ENCODE measurements around the gene FYTTD1.

Gene FYTTD1

DNA sequence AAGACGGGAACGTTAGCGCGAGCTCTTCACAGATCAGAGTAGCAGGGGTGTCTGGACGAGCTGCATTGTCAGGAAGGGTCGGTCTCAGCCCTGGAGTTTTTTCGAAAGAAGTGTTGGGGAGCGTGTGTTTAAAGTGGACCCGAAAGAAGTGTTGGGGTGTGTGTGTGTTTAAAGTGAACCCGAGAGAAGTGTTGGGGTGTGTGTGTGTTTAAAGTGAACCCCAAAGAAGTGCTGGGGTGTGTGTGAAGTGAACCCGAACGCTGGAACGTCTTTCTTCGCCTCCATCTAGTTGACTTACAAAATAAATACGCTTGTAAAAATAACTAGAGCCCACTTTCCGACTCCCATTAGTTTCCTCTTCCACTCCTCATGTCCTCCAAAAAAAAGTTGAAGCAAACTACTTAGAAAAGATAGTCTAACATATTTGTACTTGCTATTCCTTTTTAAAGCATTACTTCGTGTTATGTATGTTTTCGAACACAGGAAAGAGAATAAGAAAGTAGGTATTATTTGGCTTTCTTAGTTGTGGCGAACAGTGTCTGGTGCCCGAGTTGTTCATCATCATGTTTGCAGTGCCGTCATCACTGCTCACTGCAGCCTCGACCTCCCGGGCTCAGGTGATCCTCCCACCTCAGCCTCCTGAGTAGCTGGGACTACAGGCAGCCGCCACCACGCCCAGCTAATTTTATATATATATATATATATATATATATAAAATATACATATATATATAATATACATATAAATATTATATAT, 42.4 kb downstream of the FYTTD1 start:
- peak; percentile 33 for DNase-seq (ENCODE audit: low read depth)

DNA sequence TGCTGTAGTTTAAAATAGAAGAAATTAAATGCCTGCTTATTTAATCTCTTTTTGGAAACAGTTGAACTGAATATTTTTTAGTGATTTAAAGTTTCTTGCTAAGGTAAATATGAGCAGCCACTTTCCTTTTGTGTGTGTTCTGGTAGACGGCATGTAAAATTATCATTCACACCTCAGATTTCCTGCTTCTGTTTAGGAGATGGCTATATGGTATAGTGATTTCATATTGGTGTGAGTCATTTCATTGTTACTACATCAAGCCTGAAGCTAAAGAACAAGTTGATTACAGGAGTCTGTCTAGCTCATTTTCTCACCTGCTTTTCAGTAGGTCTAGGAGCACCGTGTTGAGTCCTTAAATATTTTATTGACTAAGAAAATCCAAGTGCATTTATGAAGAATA, 43.6 kb downstream of the FYTTD1 start:
- DNase-seq (ENCODE audit: low read depth) = peak; percentile 66

DNA sequence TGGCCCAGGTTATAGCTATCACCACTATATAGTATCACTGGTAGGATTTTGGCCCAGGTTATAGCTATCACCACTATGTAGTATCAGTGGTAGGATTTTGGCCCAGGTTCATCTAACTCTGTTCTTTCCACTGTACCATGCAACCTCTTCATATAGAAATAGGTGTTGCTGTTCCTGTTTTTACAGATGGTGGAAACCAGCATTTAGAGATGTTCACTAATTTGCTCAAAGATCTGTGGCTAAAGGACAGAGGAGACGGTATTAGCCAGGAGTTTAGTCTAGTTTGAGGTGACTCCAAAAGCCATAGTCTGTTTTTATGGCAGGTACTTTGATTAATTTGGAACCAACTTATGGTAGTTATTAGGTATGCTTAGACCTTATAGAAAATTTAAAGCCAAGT, 44.4 kb downstream of the FYTTD1 start:
- DNase-seq (ENCODE audit: low read depth) = no peak

DNA sequence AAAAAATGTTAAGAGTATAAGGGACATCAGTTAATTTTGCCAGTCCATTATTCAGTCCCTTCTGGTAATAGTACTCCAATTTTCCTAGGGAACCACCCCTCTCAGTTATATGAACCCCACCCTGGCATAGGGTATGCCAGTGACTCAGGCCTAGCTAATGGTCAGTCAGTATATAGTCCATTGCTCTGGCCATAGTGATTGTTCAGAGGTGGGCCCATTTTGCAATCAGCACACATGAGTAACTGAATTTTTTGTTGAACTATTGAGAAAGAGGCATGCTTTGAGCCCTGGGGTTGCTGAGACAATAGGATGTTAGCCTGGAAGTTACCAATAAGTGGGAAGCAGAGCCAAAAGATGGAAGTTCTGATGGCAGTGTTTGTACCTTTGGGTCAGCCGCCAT, 45.5 kb downstream of the FYTTD1 start:
- DNase-seq (ENCODE audit: low read depth) = peak; percentile 82

DNA sequence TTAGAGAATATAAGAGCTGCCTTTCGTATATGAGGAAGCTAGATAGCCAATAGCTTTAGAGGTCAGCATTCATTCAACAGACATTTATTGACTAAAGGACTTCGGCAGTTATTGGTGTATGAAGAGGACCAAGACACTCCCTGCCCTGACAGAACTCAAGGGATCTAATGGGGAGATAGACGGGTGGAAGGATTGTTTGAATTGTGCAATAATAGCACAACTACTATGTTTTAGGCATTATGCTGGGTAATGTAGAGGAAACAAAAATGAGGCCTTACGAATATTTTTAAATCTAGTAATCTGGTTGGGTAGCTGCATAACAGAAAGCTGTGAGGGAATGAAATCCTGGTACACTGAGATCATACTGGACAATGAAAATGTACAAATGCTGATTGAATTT, 46.4 kb downstream of the FYTTD1 start:
- DNase-seq (ENCODE audit: low read depth) = no peak

DNA sequence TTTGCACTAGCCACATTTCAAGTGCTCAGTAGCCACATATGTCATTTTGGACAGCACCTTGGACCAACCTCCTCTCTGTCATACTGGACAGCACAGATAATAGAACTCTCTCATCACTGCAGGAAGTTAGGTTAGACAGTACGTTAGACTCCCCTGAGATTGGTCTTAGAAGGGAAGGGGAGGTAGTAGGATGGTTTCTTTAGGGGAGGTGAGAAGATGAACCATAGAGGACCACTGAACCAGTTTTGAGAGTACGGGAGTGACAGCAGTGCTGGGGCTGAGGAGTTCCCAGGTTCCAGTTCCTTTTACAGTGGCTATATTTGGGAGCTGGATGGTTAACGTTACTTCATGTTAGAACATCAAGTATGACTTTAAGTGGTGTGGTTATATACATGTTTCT, 49.2 kb downstream of the FYTTD1 start:
- DNase-seq (ENCODE audit: low read depth) = no peak

DNA sequence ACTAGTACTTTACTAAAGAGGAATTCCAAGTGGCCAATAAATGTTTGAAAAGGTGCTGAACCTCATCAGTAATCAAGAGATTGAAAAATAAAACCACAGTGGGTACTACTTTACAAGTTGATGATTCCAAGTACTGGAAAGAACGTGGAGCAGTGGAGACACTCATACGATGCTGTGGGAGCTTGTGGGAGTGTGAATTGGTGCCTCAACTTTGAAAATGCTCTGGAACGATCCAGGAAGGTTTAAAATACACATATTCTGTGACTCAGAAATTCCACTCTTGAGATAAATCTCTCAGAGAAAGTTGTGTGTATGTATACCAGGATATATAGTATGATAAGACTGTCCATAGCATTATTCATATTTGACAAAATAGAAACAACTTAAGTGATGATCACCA, 50.7 kb downstream of the FYTTD1 start:
- peak; percentile 85 for DNase-seq (ENCODE audit: low read depth)

DNA sequence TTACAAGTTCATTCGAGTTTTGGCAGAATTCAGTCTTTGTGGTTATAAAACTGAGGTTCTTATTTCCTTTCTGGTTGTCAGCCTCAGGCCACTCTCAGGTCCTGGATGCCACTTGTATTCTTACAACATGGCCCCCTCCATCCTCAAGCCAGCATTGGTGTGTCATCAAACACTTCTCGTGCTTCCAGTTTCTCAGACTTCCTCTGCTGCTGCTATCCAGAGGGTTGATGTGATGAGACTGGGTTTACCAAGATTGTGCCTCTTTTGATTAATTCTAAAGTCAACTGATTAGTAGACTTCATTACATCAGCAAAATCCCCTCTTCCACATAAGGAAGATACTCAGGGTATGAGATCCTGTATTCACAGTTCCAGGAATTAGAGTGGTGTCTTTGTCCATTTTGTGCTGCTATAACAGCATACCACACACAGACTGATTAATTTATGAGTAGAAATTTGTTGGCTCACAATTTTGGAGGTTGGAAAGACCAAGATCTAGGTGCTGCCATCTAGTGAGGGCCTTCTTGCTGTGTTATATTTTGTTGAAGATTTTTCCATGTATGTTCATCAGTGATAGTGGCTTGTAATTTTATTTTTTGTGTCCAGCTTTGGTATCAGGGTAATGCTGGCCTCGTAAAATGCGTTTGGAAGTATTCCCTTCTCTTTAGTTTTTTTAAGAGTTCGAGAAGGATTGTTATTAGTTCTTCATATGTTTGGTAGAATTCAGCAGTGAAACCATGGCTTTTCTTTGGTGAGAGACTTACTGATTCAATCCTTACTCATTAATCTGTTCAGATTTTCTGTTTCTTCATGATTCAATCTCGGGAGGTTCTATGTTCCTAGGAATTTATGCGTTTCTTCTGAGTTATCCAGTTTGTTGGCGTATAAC, 52.5 kb downstream of the FYTTD1 start:
- peak; percentile 47 for DNase-seq (ENCODE audit: low read depth)

DNA sequence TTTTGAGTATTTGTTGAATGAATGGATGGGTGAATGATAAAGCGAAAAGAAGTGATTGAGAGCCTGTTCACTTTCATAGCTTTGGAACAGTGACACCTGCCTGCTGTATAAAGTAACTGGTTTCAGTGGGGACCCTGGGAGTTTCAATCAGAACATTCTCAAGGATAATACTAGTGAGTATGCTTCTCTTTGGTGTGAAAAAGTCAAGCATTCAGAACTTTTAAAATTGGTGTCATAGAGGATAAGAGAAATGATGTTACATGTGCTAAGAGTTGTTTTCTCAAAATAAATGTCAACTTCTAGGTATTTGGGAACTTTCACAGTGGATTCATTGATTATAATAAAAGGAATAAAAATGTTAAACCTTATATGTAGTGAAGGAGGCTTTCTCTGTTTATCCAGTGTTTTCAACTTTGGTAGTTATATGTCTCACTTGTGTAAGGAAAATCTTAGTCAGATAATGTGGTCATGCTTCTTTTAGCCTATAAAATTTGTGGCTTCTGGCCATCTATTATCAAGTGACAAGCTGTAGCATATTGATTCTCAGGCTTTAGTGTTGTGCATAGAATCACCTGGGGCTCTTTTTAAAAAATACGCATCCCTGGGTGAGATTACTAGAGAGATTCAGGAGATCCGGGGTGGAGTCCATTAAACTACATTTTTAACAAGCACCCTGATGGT, 53.2 kb downstream of the FYTTD1 start:
- DNase-seq (ENCODE audit: low read depth) = no peak

DNA sequence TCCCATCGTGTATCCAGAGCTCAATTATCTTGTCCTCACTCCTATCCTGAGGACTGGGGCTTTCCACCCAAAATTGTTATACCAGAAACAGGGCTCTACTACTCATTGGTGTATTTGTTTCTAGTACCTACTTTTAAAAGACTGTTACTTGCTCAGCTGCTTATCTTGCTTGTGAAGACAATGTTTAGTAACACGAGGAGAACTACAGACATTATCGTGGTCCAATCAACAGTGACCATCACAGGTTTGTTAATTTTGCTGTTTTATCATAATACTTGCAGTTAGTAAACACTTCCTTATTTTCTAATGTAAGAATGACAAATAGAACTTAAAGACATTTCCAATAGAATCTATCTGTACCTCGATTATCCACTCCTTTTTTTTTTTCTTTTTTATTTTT, 54.8 kb downstream of the FYTTD1 start:
- DNase-seq (ENCODE audit: low read depth) = no peak

DNA sequence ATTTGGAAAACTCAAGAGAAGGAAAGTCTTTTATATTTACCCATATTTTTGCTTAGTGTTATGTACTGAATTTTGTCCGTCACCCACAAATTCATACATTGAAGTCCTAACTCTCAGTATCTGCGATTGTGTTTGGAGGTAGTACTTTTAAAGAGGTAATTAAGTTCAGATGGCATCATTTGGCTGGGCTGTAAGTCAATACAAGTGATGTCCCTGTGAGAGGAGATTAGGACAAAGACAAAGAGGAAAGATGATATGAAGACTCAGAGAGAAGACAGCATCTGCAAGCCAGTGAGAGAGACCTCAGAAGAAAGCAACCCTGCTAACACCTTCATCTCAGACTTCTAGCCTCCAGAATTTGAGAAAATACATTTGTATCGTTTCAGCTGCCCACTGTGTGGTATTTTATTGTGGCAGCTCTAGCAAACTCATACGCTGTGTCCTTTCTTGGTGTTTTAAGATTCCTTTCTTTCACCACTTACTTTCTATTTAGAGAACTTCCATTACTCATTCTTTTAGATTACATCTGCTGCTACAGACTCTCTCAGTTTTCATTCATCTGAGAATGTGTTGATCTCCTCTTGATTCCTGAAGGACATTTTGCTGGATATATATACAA, 58.4 kb downstream of the FYTTD1 start:
- peak; percentile 69 for DNase-seq (ENCODE audit: low read depth)

DNA sequence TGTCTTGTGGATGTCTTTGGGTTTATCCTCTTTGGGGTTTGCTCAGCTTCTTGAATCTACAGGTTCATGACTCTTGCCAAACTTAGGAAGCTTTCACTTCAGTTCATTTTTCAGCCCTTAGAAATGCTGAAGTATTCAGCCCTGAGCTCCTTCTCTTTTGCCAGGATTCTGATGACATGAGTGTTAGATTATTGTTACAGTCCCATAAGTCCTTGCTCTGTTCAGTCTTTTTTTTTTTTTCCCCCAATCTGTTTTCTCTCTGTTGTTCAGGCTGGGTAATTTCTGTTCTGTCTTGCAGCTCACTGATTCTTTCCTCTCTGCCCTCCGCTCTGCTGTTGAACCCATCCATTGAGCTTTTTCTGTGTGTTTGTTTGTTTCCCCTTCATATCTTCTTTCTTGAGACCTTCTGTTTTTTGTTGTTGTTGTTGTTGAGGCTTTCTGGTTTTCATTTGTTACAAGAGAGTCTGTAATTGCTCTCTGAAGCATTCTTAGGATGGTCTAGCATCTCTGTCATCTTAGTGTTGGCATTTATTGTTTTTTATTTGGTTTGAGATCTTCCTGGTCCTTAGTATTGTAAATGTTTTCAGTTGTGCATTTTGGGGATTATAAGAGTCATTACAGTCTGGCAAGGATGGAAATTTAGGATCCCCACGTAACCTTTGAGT, 59.8 kb downstream of the FYTTD1 start:
- DNase-seq (ENCODE audit: low read depth) = peak; percentile 76

DNA sequence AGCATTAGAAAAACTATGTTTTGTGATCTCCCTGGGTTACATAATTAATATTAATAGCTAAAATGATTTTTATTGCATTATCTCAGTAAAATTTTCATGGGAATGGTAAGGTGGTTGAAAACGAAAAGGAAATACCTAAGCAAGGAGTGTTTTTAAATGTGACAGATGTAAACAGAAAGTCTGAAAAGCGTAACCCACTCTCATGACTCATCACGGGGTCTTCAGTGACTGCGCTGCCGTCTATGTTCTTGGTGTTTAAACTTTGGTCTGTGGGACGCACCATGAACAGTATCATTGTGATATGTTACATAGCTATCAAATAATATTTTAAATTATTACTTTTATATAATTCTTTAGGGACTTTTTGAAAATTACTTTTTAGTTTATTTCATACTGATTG, 61.2 kb downstream of the FYTTD1 start:
- peak; percentile 53 for DNase-seq (ENCODE audit: low read depth)

DNA sequence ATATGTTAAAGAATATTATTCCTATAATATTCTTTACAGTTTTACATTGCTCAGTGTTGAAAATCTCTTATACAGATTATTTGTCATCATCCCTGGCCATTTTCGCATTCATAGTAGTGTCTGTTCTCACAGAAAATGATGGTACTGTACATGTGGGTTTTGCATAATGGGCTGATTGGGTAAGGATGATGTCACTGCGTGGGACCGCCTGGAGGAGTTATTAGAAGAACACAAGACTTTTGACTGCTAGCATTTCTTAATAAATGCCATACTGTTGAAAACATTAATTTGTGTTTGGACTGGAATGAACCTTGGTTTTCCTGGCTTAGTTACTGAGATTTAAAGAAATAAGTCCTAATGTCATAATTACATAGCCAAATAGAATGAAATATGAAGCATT, 61.7 kb downstream of the FYTTD1 start:
- peak; percentile 100 for DNase-seq (ENCODE audit: low read depth)

DNA sequence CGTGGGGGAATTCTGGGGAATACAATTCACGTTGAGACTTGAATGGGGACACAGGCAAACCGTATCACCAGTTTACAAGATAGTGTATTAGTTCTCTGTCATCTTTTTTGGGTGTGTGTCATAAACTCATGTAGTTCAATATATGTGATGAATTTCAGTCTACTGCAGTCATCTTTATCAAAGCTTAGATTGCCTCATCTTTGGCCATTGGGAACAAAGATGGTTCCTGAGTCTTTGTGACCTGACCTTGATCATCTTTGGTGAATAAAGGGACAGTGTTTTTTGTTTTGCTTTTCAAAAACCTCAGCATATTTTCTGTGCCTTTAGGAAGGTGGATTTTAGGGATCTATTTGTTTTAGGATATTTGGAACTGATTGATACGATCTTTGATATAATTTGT, 64.7 kb downstream of the FYTTD1 start:
- DNase-seq (ENCODE audit: low read depth) = no peak

DNA sequence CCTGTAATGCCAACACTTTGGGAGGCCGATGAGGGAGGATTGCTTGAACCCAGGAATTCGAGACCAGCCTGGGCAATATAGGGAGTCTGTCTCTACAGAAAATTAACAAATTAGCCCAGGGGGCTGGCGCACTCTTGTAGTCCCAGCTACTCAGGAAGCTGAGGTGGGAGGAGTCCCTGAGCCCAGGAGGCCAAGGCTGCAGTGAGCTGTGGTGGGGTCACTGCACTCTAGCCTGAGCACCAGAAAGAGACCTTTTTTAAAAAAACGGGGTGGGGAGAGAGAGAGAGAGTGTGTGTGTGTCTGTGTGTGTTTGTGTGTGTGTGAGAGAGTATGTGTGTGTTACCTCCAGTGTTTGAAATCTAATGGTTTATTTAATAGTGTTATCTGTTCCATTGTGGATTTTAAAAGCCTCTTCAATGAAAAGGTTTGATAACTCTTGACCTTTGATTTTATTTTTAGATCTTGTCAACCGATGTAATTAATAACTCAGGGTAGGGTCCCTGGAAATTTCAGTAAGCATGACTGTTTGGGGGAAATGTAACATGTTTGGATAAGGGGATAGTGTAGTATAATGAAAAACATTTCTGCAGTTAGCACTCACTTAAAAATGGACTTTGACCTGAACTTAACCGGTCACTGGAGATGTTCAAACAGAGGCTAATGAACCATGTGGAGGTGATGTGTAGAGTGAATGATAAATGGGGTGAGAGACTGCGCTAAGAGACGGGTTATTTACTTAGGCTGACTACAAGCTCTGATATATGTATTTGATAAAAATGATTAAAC, 71.1 kb downstream of the FYTTD1 start:
- no peak for DNase-seq (ENCODE audit: low read depth)

DNA sequence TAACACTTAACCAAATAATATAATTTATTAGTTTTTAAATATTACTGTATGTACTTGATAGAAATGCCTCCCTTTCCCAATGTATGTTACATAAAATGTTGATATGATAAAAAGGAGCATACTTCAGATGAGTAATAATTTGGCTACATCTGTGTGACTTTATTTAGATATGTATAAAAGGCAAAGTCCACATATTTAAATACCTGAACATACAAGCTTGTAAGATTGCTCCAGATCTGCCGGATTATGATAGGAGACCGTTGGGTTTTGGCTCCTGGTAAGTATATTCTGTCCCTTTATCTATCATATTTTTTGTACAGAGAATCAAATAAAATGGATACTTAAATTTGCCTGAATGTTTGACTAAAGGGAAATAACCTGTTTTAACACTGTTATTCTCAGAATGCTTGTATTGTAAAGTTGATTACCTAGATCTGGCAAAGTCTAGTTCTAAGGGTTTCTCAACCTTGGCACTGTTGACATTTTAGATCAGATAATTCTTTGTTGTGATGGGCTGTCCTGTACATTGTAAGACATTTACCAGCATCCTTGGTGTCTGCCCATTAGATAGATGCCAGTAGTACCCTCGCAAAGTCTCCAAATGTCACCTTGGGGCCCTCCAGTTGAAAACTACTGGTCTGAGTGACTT, 79.8 kb downstream of the FYTTD1 start:
- no peak for DNase-seq (ENCODE audit: low read depth)

DNA sequence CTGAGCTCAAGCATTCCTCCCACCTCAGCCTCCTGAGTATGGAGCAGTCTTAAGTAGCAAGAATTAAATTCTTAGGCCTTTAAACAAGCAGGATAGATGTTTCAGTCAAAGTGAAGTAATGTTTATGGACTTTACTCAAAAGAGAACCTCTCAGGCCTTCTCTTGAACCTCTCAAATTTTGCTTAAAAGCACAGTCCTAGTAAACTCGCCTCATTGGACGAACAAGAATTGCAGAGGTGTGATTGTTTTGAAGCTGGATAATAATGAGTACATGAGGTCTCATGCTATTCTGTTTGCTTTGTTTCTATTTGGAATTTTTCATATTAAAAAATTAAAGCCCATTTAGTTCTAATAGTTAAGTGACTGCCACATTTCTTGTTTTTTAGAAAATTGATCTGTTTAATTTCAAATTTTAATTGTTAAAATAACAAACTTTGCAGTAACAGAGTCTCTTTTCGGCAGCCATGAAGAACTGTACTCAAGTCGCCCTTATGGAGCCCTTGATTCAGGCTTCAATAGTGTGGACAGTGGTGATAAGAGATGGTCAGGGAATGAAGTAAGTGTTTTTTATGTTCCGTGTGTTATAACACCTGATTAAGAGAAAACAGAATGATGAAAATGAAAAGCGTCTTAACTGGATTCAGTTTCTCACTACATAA, 80.8 kb downstream of the FYTTD1 start:
- no peak for DNase-seq (ENCODE audit: low read depth)

DNA sequence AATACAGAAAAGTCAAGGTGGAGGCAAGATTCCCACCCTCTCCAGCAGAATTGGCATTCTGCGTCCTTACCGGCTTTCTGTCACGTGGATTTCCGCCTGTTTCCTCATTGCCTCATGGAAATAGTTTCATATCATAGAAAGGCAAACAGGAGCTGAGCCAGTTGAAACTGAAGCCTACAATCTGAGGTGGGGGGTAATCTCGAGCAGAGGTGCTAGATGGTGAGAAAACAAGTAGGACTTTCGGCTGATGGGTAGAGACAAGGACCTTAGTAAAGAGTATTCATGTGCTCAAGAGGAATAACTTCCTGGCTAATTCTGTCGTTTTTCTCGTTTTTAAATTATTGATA, 81.3 kb downstream of the FYTTD1 start:
- no peak for DNase-seq (ENCODE audit: low read depth)
